GM23338 (cell line): ENCODE data around the gene LIF. TPM values are rescaled to one million over a fixed set of nuclear protein-coding genes. Genes with fewer than 3 reads are reported as not detected.

Experiments used
- ATAC-seq: fragments of 200-7000 bp; cut with Tn5 transposase; 3 replicates; pipeline ENCODE4 v1.9.1; 2020
- DNase-seq: peaks from one replicate; pipeline ENCODE4 v3.0.0-alpha.2; 2015; ENCODE audit warnings: low spot score
- H2AFZ ChIP-seq: fragments of 200-600 bp; sonication (generic); 2 replicates; pipeline ENCODE4 v1.8.0; 2016; ENCODE audit warnings: antibody characterized with exemption, mild to moderate bottlenecking, moderate library complexity
- H3F3A ChIP-seq: fragments of 200-600 bp; sonication (generic); replicated peaks from 2 replicates; pipeline ENCODE4 v1.8.0; 2017; ENCODE audit warnings: antibody characterized with exemption, mixed run types, low read depth
- H3K27ac ChIP-seq: fragments of 200-600 bp; sonication (generic); 2 replicates; pipeline ENCODE4 v1.6.1; 2016; ENCODE audit warnings: low read depth
- H3K27me3 ChIP-seq: fragments of 200-600 bp; sonication (generic); 2 replicates; pipeline ENCODE4 v1.8.0; 2016; ENCODE audit warnings: mild to moderate bottlenecking, mixed run types, moderate library complexity; ENCODE audit not compliant: insufficient read depth
- H3K36me3 ChIP-seq: fragments of 200-600 bp; sonication (generic); 2 replicates; pipeline ENCODE4 v1.8.0; 2016; ENCODE audit warnings: mild to moderate bottlenecking; ENCODE audit not compliant: insufficient read depth
- H3K4me1 ChIP-seq: fragments of 200-600 bp; sonication (generic); 2 replicates; pipeline ENCODE4 v1.8.0; 2016; ENCODE audit warnings: mild to moderate bottlenecking, moderate library complexity; ENCODE audit not compliant: insufficient read depth
- H3K4me2 ChIP-seq: fragments of 200-600 bp; sonication (generic); 2 replicates; pipeline ENCODE4 v1.7.1; 2017; ENCODE audit warnings: mixed run types
- H3K4me3 ChIP-seq: fragments of 200-600 bp; sonication (generic); 2 replicates; pipeline ENCODE4 v1.6.1; 2016; ENCODE audit warnings: mixed run types
- H3K79me2 ChIP-seq: fragments of 200-600 bp; sonication (generic); replicated peaks from 2 replicates; pipeline ENCODE4 v1.8.0; 2017; ENCODE audit warnings: mild to moderate bottlenecking; ENCODE audit not compliant: insufficient read depth
- H3K9me2 ChIP-seq: fragments of 200-600 bp; sonication (generic); 2 replicates; pipeline ENCODE4 v1.8.0; 2017; ENCODE audit not compliant: insufficient read depth
- H4K20me1 ChIP-seq: fragments of 200-600 bp; sonication (generic); replicated peaks from 2 replicates; pipeline ENCODE4 v1.8.0; 2017; ENCODE audit warnings: mild to moderate bottlenecking; ENCODE audit not compliant: insufficient read depth
- H3K27ac Mint-ChIP-seq: 2 replicates; pipeline ENCODE4 v1.8.0; 2020; ENCODE audit warnings: inconsistent platforms, mild to moderate bottlenecking, moderate library complexity, mixed read lengths
- H3K27me3 Mint-ChIP-seq: 3 replicates; pipeline ENCODE4 v1.8.0; 2022; ENCODE audit warnings: low read depth, mild to moderate bottlenecking, moderate library complexity, mixed read lengths, inconsistent platforms; ENCODE audit not compliant: insufficient read depth, poor library complexity
- H3K36me3 Mint-ChIP-seq: 3 replicates; pipeline ENCODE4 v1.8.0; 2021; ENCODE audit warnings: low read depth, mild to moderate bottlenecking, inconsistent platforms, moderate library complexity, mixed read lengths
- H3K4me1 Mint-ChIP-seq: 3 replicates; pipeline ENCODE4 v1.8.0; 2020; ENCODE audit warnings: mild to moderate bottlenecking, inconsistent platforms, mixed read lengths
- H3K4me3 Mint-ChIP-seq: 3 replicates; pipeline ENCODE4 v1.8.0; 2021; ENCODE audit warnings: moderate library complexity, mild to moderate bottlenecking, inconsistent platforms, mixed read lengths
- H3K9me3 Mint-ChIP-seq: 3 replicates; pipeline ENCODE4 v1.8.0; 2020; ENCODE audit warnings: moderate library complexity, mild to moderate bottlenecking, inconsistent platforms, mixed read lengths
- CREB1 ChIP-seq: fragments of 250-450 bp; sonication (Bioruptor Pico); IDR thresholded peaks from 2 replicates; pipeline ENCODE4 v1.5.0; 2020; ENCODE audit warnings: low read depth, mild to moderate bottlenecking, moderate library complexity
- JUNB ChIP-seq: IDR thresholded peaks from one replicate; pipeline ENCODE4 v1.6.1; 2016; ENCODE audit warnings: antibody characterized with exemption; ENCODE audit not compliant: unreplicated experiment
- POLR2AphosphoS5 ChIP-seq: IDR thresholded peaks from 2 replicates; pipeline ENCODE4 v1.6.1; 2016; ENCODE audit warnings: antibody characterized with exemption, low read depth
- STAT1 ChIP-seq: IDR thresholded peaks from one replicate; pipeline ENCODE4 v1.6.1; 2016; ENCODE audit warnings: antibody characterized with exemption; ENCODE audit not compliant: unreplicated experiment
- ZNF331 ChIP-seq: fragments of 250-450 bp; sonication (Bioruptor Pico); IDR thresholded peaks from 2 replicates; pipeline ENCODE4 v1.5.0; 2020; ENCODE audit warnings: low read depth, mild to moderate bottlenecking, moderate library complexity
- polyA plus RNA-seq: library from polyadenylated mRNA; unstranded; fragments of >200 nt; fragmentation: Nextera tagmentation; extraction: Ambion mirVana; gene quantifications from 2 replicates; pipeline ENCODE4 v1.2.1, GENCODE V29; 2016
- total RNA-seq: library from RNA; depleted of rRNA; stranded (reverse); fragments of >200 nt; shearing (Covaris generic); gene quantifications from 2 replicates; pipeline ENCODE4 v1.2.3, GENCODE V29; 2014
- TF ChIP-seq, protein P1 (sequence below): fragments of 250-450 bp; sonication (Bioruptor Pico); IDR thresholded peaks from 2 replicates; pipeline ENCODE4 v1.5.0; 2020; ENCODE audit warnings: mild to moderate bottlenecking, moderate library complexity

LIF gene
- total and polyA plus RNA-seq, 2 experiments from 2014 or later: 1.8 to 3.6 TPM

DNA sequence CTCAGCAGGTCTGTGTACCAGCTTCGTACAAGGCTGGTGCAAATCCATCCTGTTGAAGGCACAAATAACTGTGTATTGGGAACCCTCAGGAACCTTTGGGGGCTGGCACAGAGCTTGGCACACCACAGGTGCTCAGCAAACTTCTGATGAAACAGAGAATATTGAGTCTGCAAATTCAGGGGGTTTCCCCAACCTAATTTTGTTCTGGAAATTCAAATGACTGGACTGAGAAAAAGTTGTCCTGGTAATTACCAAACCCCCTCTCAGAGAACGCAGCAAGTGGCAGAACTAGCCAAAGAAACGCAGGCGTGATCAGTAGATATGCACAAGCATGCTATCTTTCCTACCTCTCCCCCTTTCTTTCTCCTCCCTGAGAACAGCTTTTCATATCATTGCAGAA lies 47.6 kb downstream of the LIF start (continued):
- TF ChIP-seq, protein P1, sequence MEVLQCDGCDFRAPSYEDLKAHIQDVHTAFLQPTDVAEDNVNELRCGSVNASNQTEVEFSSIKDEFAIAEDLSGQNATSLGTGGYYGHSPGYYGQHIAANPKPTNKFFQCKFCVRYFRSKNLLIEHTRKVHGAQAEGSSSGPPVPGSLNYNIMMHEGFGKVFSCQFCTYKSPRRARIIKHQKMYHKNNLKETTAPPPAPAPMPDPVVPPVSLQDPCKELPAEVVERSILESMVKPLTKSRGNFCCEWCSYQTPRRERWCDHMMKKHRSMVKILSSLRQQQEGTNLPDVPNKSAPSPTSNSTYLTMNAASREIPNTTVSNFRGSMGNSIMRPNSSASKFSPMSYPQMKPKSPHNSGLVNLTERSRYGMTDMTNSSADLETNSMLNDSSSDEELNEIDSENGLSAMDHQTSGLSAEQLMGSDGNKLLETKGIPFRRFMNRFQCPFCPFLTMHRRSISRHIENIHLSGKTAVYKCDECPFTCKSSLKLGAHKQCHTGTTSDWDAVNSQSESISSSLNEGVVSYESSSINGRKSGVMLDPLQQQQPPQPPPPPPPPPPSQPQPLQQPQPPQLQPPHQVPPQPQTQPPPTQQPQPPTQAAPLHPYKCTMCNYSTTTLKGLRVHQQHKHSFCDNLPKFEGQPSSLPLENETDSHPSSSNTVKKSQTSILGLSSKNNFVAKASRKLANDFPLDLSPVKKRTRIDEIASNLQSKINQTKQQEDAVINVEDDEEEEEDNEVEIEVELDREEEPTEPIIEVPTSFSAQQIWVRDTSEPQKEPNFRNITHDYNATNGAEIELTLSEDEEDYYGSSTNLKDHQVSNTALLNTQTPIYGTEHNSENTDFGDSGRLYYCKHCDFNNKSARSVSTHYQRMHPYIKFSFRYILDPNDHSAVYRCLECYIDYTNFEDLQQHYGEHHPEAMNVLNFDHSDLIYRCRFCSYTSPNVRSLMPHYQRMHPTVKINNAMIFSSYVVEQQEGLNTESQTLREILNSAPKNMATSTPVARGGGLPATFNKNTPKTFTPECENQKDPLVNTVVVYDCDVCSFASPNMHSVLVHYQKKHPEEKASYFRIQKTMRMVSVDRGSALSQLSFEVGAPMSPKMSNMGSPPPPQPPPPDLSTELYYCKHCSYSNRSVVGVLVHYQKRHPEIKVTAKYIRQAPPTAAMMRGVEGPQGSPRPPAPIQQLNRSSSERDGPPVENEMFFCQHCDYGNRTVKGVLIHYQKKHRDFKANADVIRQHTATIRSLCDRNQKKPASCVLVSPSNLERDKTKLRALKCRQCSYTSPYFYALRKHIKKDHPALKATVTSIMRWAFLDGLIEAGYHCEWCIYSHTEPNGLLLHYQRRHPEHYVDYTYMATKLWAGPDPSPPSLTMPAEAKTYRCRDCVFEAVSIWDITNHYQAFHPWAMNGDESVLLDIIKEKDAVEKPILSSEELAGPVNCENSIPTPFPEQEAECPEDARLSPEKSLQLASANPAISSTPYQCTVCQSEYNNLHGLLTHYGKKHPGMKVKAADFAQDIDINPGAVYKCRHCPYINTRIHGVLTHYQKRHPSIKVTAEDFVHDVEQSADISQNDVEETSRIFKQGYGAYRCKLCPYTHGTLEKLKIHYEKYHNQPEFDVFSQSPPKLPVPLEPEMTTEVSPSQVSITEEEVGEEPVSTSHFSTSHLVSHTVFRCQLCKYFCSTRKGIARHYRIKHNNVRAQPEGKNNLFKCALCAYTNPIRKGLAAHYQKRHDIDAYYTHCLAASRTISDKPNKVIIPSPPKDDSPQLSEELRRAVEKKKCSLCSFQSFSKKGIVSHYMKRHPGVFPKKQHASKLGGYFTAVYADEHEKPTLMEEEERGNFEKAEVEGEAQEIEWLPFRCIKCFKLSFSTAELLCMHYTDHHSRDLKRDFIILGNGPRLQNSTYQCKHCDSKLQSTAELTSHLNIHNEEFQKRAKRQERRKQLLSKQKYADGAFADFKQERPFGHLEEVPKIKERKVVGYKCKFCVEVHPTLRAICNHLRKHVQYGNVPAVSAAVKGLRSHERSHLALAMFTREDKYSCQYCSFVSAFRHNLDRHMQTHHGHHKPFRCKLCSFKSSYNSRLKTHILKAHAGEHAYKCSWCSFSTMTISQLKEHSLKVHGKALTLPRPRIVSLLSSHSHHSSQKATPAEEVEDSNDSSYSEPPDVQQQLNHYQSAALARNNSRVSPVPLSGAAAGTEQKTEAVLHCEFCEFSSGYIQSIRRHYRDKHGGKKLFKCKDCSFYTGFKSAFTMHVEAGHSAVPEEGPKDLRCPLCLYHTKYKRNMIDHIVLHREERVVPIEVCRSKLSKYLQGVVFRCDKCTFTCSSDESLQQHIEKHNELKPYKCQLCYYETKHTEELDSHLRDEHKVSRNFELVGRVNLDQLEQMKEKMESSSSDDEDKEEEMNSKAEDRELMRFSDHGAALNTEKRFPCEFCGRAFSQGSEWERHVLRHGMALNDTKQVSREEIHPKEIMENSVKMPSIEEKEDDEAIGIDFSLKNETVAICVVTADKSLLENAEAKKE: no peak
- no peak for TF ChIP-seq ZNF331 (CRISPR knock-in tag)

DNA sequence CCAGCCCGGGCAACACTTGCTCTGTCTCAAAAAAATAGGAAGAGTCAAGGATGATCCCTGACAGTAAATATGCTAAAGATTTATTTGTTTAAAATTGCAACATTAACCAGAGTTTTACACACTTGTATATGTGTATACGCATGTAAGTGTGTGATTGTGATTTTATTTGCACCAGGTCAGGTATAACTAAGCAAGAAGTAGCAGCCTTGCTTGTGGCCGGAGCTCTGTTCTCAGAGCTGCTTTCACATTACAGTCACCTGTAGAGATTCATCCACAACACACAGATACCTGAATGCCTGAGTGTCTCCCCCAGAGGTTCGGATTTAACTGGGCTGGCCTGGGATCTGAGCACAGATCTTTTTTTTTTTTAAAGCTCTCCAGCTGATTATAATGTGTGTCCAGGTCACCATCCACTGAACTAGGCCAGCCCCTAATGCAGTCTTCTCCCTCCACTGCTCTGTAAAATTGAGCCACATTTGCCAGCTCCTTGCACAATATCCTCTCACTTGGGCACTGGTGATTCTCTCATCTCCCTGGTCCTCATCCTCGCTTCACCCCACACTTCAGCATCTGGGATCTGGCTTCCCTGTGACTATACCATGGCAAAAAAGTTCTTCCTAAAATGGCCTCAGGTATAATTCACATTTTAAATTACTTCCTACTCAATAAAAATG lies 48.3 kb downstream of the LIF start:
- no peak overlapping the region for H3K4me2 ChIP-seq
- no peak overlapping the region for H2AFZ ChIP-seq
- Mint-ChIP-seq H3K27ac (peak overlapping the region; percentile 10; the same call in 1 of the 2 replicates), H3K36me3 (peaks cover 4% of the 10 kb centered on the region; the same call in 2 of the 3 replicates), H3K27me3 (peaks cover 3% of the 10 kb centered on the region), H3K9me3 (peaks cover 7% of the 10 kb centered on the region; the same call in 1 of the 3 replicates), H3K4me1 (peaks cover 26% of the 10 kb centered on the region), H3K4me3 (no peak overlapping the region; the same call in 2 of the 3 replicates)
- H3K27ac ChIP-seq: no peak overlapping the region
- no peaks in the 10 kb centered on the region for H4K20me1 ChIP-seq
- H3K9me2 ChIP-seq: peaks cover 5% of the 10 kb centered on the region; the same call in 1 of the 2 replicates
- ATAC-seq (no peak), DNase-seq (no peak)
- peaks cover 18% of the 10 kb centered on the region for H3K4me1 ChIP-seq
- no peak overlapping the region for H3K4me3 ChIP-seq
- H3F3A ChIP-seq: 0 out of 2 replicates have a peak, but pooled peaks cover 4% of the 10 kb centered on the region
- H3K27me3 ChIP-seq: no peaks in the 10 kb centered on the region
- TF ChIP-seq, protein P1: no peak
- TF ChIP-seq STAT1: no peak
- TF ChIP-seq ZNF331 (CRISPR knock-in tag): no peak
- TF ChIP-seq CREB1 (CRISPR knock-in tag): no peak
- TF ChIP-seq POLR2AphosphoS5: no peak
- TF ChIP-seq JUNB: no peak
- H3K36me3 ChIP-seq: no peaks in the 10 kb centered on the region
- no peaks in the 10 kb centered on the region for H3K79me2 ChIP-seq
